DND-41 (cell line): ENCODE measurements around the gene PANK1.

Source experiments
- ATAC-seq: fragments of 200-7000 bp; cut with Tn5 transposase; 3 replicates; pipeline ENCODE4 v1.9.1; 2021; ENCODE audit warnings: low read depth; ENCODE audit not compliant: insufficient read depth
- DNase-seq: peaks from one replicate; pipeline ENCODE4 v3.0.0-alpha.2; 2020
- H2AFZ ChIP-seq: 2 replicates; pipeline ENCODE4 v1.6.0; 2012; ENCODE audit warnings: low read depth, low read length
- H3K27ac ChIP-seq: 2 replicates; pipeline ENCODE4 v1.5.1; 2012; ENCODE audit warnings: low read length, inconsistent platforms
- H3K27me3 ChIP-seq: fragments of 200-600 bp; sonication (generic); 2 replicates; pipeline ENCODE4 v1.6.0; 2012; ENCODE audit warnings: low read length, mild to moderate bottlenecking, inconsistent platforms; ENCODE audit not compliant: insufficient read depth, poor library complexity
- H3K36me3 ChIP-seq: 2 replicates; pipeline ENCODE4 v1.5.1; 2012; ENCODE audit warnings: low read length, inconsistent platforms; ENCODE audit not compliant: insufficient read depth
- H3K4me1 ChIP-seq: 2 replicates; pipeline ENCODE4 v1.5.1; 2012; ENCODE audit warnings: mild to moderate bottlenecking, low read length; ENCODE audit not compliant: insufficient read depth
- H3K4me2 ChIP-seq: 2 replicates; pipeline ENCODE4 v1.6.0; 2012; ENCODE audit warnings: mild to moderate bottlenecking, moderate library complexity, low read length, inconsistent platforms; ENCODE audit not compliant: insufficient read depth
- H3K4me3 ChIP-seq, 2 experiments: fragments of 200-600 bp in 1 of 2; shearing (Covaris generic) in 1 of 2; 2 replicates each; pipeline ENCODE4 v1.5.1; 2012 to 2016; ENCODE audit warnings: inconsistent platforms in 2 of 2, low read length in 2 of 2, mild to moderate bottlenecking in 2 of 2, low read depth in 1 of 2, moderate library complexity in 1 of 2
- H3K79me2 ChIP-seq: 2 replicates; pipeline ENCODE4 v1.6.0; 2012; ENCODE audit warnings: low read length, inconsistent platforms; ENCODE audit not compliant: insufficient read depth
- H3K9ac ChIP-seq: 2 replicates; pipeline ENCODE4 v1.6.0; 2012; ENCODE audit warnings: low read depth, mild to moderate bottlenecking, inconsistent platforms, low read length, moderate library complexity
- H3K9me3 ChIP-seq: 2 replicates; pipeline ENCODE4 v1.5.1; 2012; ENCODE audit warnings: low read length, moderate library complexity, mild to moderate bottlenecking, inconsistent platforms; ENCODE audit not compliant: insufficient read depth, severe bottlenecking
- H4K20me1 ChIP-seq: 2 replicates; pipeline ENCODE4 v1.6.0; 2012; ENCODE audit warnings: low read length; ENCODE audit not compliant: insufficient read depth
- EZH2 ChIP-seq: IDR thresholded peaks from 3 replicates; pipeline ENCODE4 v1.6.1; 2012; ENCODE audit warnings: borderline replicate concordance, low read depth, mild to moderate bottlenecking, moderate library complexity, low read length, inconsistent platforms; ENCODE audit not compliant: severe bottlenecking
- TF ChIP-seq, protein P1 (sequence below): IDR thresholded peaks from 2 replicates; pipeline ENCODE4 v1.5.1; 2012; ENCODE audit warnings: borderline replicate concordance, low read length, moderate library complexity, mild to moderate bottlenecking; ENCODE audit not compliant: poor library complexity, severe bottlenecking; ENCODE audit errors: extremely low read depth

Gene PANK1

GRCh38 chr10:89690027-89690426 lies 45.0 kb upstream of the PANK1 start:
- Histone ChIP-seq H3K27ac (no peak overlapping the region), H2AFZ (no peak overlapping the region), H3K79me2 (no peaks in the 10 kb centered on the region), H3K9me3 (no peaks in the 10 kb centered on the region), H3K4me3 (no peak overlapping the region), H3K4me2 (no peak overlapping the region), H3K27me3 (no peaks in the 10 kb centered on the region), H3K4me1 (peaks cover 3% of the 10 kb centered on the region; the same call in 1 of the 2 replicates), H4K20me1 (no peaks in the 10 kb centered on the region), H3K9ac (no peak overlapping the region), H3K36me3 (no peaks in the 10 kb centered on the region)
- DNase-seq: no peak
- no peak for ATAC-seq
- TF ChIP-seq, protein P1, sequence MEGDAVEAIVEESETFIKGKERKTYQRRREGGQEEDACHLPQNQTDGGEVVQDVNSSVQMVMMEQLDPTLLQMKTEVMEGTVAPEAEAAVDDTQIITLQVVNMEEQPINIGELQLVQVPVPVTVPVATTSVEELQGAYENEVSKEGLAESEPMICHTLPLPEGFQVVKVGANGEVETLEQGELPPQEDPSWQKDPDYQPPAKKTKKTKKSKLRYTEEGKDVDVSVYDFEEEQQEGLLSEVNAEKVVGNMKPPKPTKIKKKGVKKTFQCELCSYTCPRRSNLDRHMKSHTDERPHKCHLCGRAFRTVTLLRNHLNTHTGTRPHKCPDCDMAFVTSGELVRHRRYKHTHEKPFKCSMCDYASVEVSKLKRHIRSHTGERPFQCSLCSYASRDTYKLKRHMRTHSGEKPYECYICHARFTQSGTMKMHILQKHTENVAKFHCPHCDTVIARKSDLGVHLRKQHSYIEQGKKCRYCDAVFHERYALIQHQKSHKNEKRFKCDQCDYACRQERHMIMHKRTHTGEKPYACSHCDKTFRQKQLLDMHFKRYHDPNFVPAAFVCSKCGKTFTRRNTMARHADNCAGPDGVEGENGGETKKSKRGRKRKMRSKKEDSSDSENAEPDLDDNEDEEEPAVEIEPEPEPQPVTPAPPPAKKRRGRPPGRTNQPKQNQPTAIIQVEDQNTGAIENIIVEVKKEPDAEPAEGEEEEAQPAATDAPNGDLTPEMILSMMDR: no peak
- TF ChIP-seq EZH2: no peak

DNA sequence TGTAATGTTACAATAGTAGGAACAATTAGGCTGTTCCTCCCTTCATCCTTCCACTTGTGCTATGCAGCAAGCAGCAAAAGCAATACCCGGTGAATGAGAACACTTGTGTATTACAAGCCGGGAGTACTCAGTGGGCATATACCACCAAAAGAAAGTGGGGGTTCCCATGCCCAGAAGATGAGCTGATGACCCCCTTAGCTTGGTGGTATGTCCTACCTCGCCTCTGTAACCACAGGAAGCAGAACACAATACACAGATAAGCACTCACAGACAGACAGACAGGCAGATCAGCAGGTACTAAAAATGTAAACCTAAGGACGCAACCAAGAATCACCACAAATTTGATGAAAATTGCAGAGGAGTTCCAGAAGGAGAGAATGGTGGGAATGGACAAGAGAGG lies 40.9 kb upstream of the PANK1 start:
- H3K27me3 ChIP-seq: peaks cover 4% of the 10 kb centered on the region
- H3K36me3 ChIP-seq: no peaks in the 10 kb centered on the region
- H3K9me3 ChIP-seq: no peaks in the 10 kb centered on the region
- no peak overlapping the region for H3K9ac ChIP-seq
- peak; percentile 64; the same call in 2 of the 3 replicates for ATAC-seq
- no peak overlapping the region for H3K4me2 ChIP-seq
- H2AFZ ChIP-seq: no peak overlapping the region
- no peaks in the 10 kb centered on the region for H3K79me2 ChIP-seq
- no peak overlapping the region for H3K4me3 ChIP-seq
- TF ChIP-seq, protein P1: no peak
- TF ChIP-seq EZH2: no peak
- peak; percentile 27 for DNase-seq
- H4K20me1 ChIP-seq: no peaks in the 10 kb centered on the region
- peaks cover 3% of the 10 kb centered on the region; the same call in 1 of the 2 replicates for H3K4me1 ChIP-seq
- H3K27ac ChIP-seq: no peak overlapping the region

GRCh38 chr10:89684604-89685003 lies 39.6 kb upstream of the PANK1 start:
- H3K4me2 ChIP-seq: no peak overlapping the region
- DNase-seq (no peak), ATAC-seq (no peak)
- no peak overlapping the region for H2AFZ ChIP-seq
- H3K9me3 ChIP-seq: no peaks in the 10 kb centered on the region
- no peaks in the 10 kb centered on the region for H3K36me3 ChIP-seq
- H3K27ac ChIP-seq: no peak overlapping the region
- H3K27me3 ChIP-seq: peaks cover 4% of the 10 kb centered on the region
- peaks cover 3% of the 10 kb centered on the region; the same call in 1 of the 2 replicates for H3K4me1 ChIP-seq
- no peaks in the 10 kb centered on the region for H4K20me1 ChIP-seq
- H3K79me2 ChIP-seq: no peaks in the 10 kb centered on the region
- TF ChIP-seq EZH2: no peak
- TF ChIP-seq, protein P1: no peak
- no peak overlapping the region for H3K4me3 ChIP-seq
- no peak overlapping the region for H3K9ac ChIP-seq

DNA sequence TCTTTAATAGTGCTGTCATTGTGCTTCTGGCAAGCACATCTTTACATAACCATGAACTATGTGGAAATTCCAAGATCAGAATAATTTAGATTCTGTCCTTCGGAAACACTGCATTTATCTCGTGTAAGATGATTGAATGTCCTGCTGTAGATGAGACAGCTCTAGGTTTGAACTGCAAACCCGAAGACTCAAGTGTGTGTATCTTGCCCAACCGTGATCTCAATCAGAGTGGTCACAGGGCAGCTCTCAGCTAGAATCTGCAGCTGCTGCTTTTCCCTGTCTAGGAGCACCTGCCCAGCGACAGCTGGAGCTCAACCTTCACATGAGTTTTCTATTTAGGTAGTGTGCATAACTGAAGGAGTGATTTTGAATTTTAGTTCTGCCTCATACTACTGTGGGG lies 38.8 kb upstream of the PANK1 start:
- TF ChIP-seq, protein P1: no peak
- no peak for TF ChIP-seq EZH2
- no peaks in the 10 kb centered on the region for H3K9me3 ChIP-seq
- H3K9ac ChIP-seq: no peak overlapping the region
- H3K4me1 ChIP-seq: peaks cover 3% of the 10 kb centered on the region; the same call in 1 of the 2 replicates
- no peak for DNase-seq
- no peak overlapping the region for H3K27ac ChIP-seq
- H3K79me2 ChIP-seq: no peaks in the 10 kb centered on the region
- H4K20me1 ChIP-seq: no peaks in the 10 kb centered on the region
- H3K4me3 ChIP-seq: no peak overlapping the region
- H3K36me3 ChIP-seq: no peaks in the 10 kb centered on the region
- H2AFZ ChIP-seq: no peak overlapping the region
- no peak overlapping the region for H3K4me2 ChIP-seq
- H3K27me3 ChIP-seq: peaks cover 4% of the 10 kb centered on the region
- ATAC-seq: no peak
